GM12878 (cell line): ENCODE results near the gene CALN1. TPM values are rescaled to one million over a fixed set of nuclear protein-coding genes. Genes with fewer than 3 reads are reported as not detected.

Source experiments
- ATAC-seq: fragments of 200-7000 bp; cut with Tn5 transposase; 3 replicates; pipeline ENCODE4 v1.9.1; 2020; ENCODE audit warnings: mild to moderate bottlenecking, moderate library complexity
- BruUV-seq: library from RNA; stranded (reverse); fragments of 400-500 nt; replicated peaks from 2 replicates; lab custom pipeline; 2021; lab: Mats Ljungman, UMichigan
- CTCF ChIA-PET: fragments of 300-600 bp; sonication (Branson Sonifier 250); formaldehyde crosslinking; extraction: SDS; loops from one replicate; lab custom pipeline; 2021; ENCODE audit warnings: inconsistent platforms; lab: Yijun Ruan, JAX
- POLR2A ChIA-PET: fragments of 350-600 bp; formaldehyde crosslinking; extraction: SDS; loops from one replicate; lab custom pipeline; 2021; ENCODE audit warnings: inconsistent platforms; lab: Charles Lee
- RAD21 ChIA-PET: fragments of 300-600 bp; sonication (Branson Sonifier 250); formaldehyde crosslinking; loops from one replicate; lab custom pipeline; 2023; ENCODE audit warnings: antibody characterized with exemption; ENCODE audit not compliant: unreplicated experiment; lab: Charles Lee
- SMC1A ChIA-PET: fragments of 300-600 bp; sonication (Branson Sonifier 250); formaldehyde crosslinking; loops from one replicate; lab custom pipeline; 2023; ENCODE audit not compliant: unreplicated experiment, uncharacterized antibody; lab: Charles Lee
- DNase-seq: peaks from one replicate; pipeline ENCODE4 v3.0.0-alpha.2; 2011; ENCODE audit warnings: low read depth, low spot score
- FAIRE-seq: peaks from 3 replicates; lab custom pipeline; 2011; peaks lifted over from hg19 to GRCh38; lab: Jason Lieb, UNC
- H2AFZ ChIP-seq: 2 replicates; pipeline ENCODE4 v1.6.0; 2011; ENCODE audit warnings: low read depth, low read length, control low read depth; ENCODE audit not compliant: control insufficient read depth
- H3K27ac ChIP-seq: 2 replicates; pipeline ENCODE4 v1.5.1; 2011; ENCODE audit warnings: control low read depth; ENCODE audit not compliant: control insufficient read depth, insufficient read depth
- H3K27me3 ChIP-seq, 2 experiments: replicated peaks in 1 of 2; 2 replicates each; pipeline versions ENCODE4 v1.6.0 to v1.6.1; 2011; ENCODE audit warnings: low read length in 1 of 2; ENCODE audit not compliant: control insufficient read depth in 2 of 2, insufficient read depth in 2 of 2
- H3K36me3 ChIP-seq, 2 experiments: 2 replicates each; pipeline ENCODE4 v1.5.1; 2011; ENCODE audit warnings: low read length in 1 of 2; ENCODE audit not compliant: control insufficient read depth in 2 of 2, insufficient read depth in 2 of 2
- H3K4me1 ChIP-seq: 2 replicates; pipeline ENCODE4 v1.6.1; 2011; ENCODE audit warnings: mild to moderate bottlenecking, low read length, moderate library complexity, mixed read lengths; ENCODE audit not compliant: control insufficient read depth, insufficient read depth
- H3K4me2 ChIP-seq: 2 replicates; pipeline ENCODE4 v1.6.0; 2011; ENCODE audit warnings: control low read depth; ENCODE audit not compliant: control insufficient read depth, insufficient read depth
- H3K4me3 ChIP-seq: fragments of 200-600 bp; sonication (generic); 2 replicates; pipeline ENCODE4 v1.5.1; 2016
- H3K79me2 ChIP-seq: 2 replicates; pipeline ENCODE4 v1.6.0; 2011; ENCODE audit warnings: low read length; ENCODE audit not compliant: control insufficient read depth, insufficient read depth
- H3K9ac ChIP-seq: 2 replicates; pipeline ENCODE4 v1.8.0; 2011; ENCODE audit warnings: low read length, control low read depth, mixed read lengths; ENCODE audit not compliant: control insufficient read depth, insufficient read depth
- H3K9me3 ChIP-seq: replicated peaks from 3 replicates; pipeline ENCODE4 v1.5.1; 2011; ENCODE audit warnings: mild to moderate bottlenecking, low read length; ENCODE audit not compliant: control insufficient read depth, insufficient read depth
- H4K20me1 ChIP-seq: 2 replicates; pipeline ENCODE4 v1.6.0; 2011; ENCODE audit not compliant: control insufficient read depth, insufficient read depth
- BCL11A ChIP-seq: IDR thresholded peaks from 2 replicates; pipeline ENCODE4 v1.6.1; 2011; ENCODE audit warnings: low read depth, low read length
- ETV6 ChIP-seq, 2 experiments: fragments of 450-650 bp in 1 of 2; IDR thresholded peaks in 1 of 2; conservative IDR thresholded peaks in 1 of 2; 2 replicates each; pipeline ENCODE4 v1.6.1; 2014; ENCODE audit warnings: antibody characterized with exemption in 1 of 2, borderline replicate concordance in 1 of 2, low read depth in 1 of 2, mild to moderate bottlenecking in 1 of 2, moderate library complexity in 1 of 2
- MTA3 ChIP-seq: IDR thresholded peaks from 2 replicates; pipeline ENCODE4 v1.6.1; 2012; ENCODE audit warnings: low read length, inconsistent platforms, borderline replicate concordance
- RELA ChIP-seq: fragments of 450-650 bp; IDR thresholded peaks from 2 replicates; pipeline ENCODE4 v1.8.0; 2014; ENCODE audit warnings: borderline replicate concordance; ENCODE audit not compliant: partially characterized antibody
- SMC3 ChIP-seq: IDR thresholded peaks from 2 replicates; pipeline ENCODE4 v1.6.1; 2011; ENCODE audit warnings: low read length, improper control_type of control experiment, borderline replicate concordance
- SPI1 ChIP-seq: IDR thresholded peaks from 2 replicates; pipeline ENCODE4 v1.6.1; 2011; ENCODE audit warnings: low read depth, mild to moderate bottlenecking, low read length, moderate library complexity, borderline replicate concordance; ENCODE audit not compliant: insufficient read depth
- TAF1 ChIP-seq: IDR thresholded peaks from 2 replicates; pipeline ENCODE4 v1.6.1; 2011; ENCODE audit warnings: mild to moderate bottlenecking, low read depth, low read length, borderline replicate concordance
- YBX1 ChIP-seq: fragments of 450-650 bp; IDR thresholded peaks from 2 replicates; pipeline ENCODE4 v1.6.1; 2016; ENCODE audit warnings: antibody characterized with exemption
- ZNF217 ChIP-seq: fragments of 450-650 bp; IDR thresholded peaks from 2 replicates; pipeline ENCODE4 v1.6.1; 2017; ENCODE audit warnings: antibody characterized with exemption, mild to moderate bottlenecking
- ZZZ3 ChIP-seq: IDR thresholded peaks from 2 replicates; pipeline ENCODE4 v1.6.1; 2011; ENCODE audit warnings: low read depth; ENCODE audit not compliant: control insufficient read depth, insufficient read length
- WGBS: methylation state at CpG from one replicate; pipeline ENCODE4 v1.1.6; 2016; ENCODE audit warnings: low lambda C conversion rate; ENCODE audit not compliant: insufficient replicate concordance, insufficient coverage; ENCODE audit errors: missing lambda C conversion rate; 5-methylcytosine and 5-hydroxymethylcytosine counted together
- in situ Hi-C: fragments of 300-500 bp; cut with MboI; formaldehyde crosslinking; loops from 9 replicates; pipeline ENCODE4 v1.14.3; 2018; ENCODE audit warnings: mixed read lengths
- intact Hi-C: fragments of 100-400 bp; cut with micrococcal nuclease; formaldehyde crosslinking; loops from one replicate; pipeline ENCODE4 v1.14.2; 2022; ENCODE audit not compliant: unreplicated experiment
- polyA plus RNA-seq, 11 experiments: library from polyadenylated mRNA; depleted of rRNA in 4 of 11; unstranded in 6 of 11; stranded (reverse) in 5 of 11; fragments of >200 nt; fragmentation: Nextera tagmentation in 4 of 11; fragmentation: Illumina TruSeq in 1 of 11; extraction: Ambion mirVana in 4 of 11; extraction: Trizol in 1 of 11; gene quantifications; 1 replicate in 1 of 11; 2 replicates in 10 of 11; pipeline versions ENCODE4 v1.2.1 to v1.2.3, GENCODE V29; 2011 to 2016; ENCODE audit warnings: inconsistent platforms in 2 of 11, missing spikeins in 2 of 11, low read depth in 1 of 11
- total RNA-seq, 4 experiments: library from RNA; depleted of rRNA in 3 of 4; stranded (reverse); fragments of >200 nt in 3 of 4; fragmentation: Illumina TruSeq in 1 of 4; extraction: Trizol in 1 of 4; gene quantifications; 2 replicates each; pipeline versions ENCODE4 v1.2.1 to v1.2.3, GENCODE V29; 2013 to 2021
- TF ChIP-seq, protein P1 (sequence below): fragments of 450-650 bp; IDR thresholded peaks from 2 replicates; pipeline ENCODE4 v1.6.1; 2014; ENCODE audit warnings: mild to moderate bottlenecking
- TF ChIP-seq, protein P2 (sequence below): fragments of 450-650 bp; IDR thresholded peaks from 2 replicates; pipeline ENCODE4 v1.6.1; 2017; ENCODE audit warnings: antibody characterized with exemption, mild to moderate bottlenecking, moderate library complexity
- TF ChIP-seq, protein P3 (sequence below): IDR thresholded peaks from 2 replicates; pipeline ENCODE4 v1.6.1; 2011; ENCODE audit warnings: borderline replicate concordance, low read depth, mild to moderate bottlenecking, moderate library complexity, mixed read lengths, low read length; ENCODE audit not compliant: insufficient read depth; ENCODE audit errors: extremely low read length

The CALN1 gene
- total and polyA plus RNA-seq, 10 of the 15 experiments (the other 5 are each of a cell fraction or from before 2014, with no cell fraction given): 0.48 to 15.3 (median 1.6) TPM

DNA sequence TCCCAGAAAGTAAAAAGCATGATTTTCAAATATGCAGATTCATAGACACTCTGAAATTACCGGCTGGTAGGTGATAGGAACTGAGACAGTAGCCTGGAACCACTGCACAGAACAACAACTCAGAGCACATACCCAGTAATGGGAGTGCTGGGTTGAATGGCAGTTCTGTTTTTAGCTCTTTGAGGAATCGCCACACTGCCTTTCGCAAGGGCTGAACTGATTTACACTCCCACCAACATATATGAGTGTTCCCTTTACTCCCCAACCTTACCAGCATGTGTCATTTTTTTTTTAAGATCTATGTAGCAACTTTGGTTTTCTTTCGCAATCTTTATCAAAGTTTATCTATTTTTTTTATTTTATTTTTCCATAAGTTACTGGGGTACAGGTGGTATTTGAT lies 358.8 kb downstream of the CALN1 start:
- intact Hi-C loops: no loop called here
- RAD21 ChIA-PET: no interaction called here

More for the DNA sequence above, 358.8 kb downstream of the CALN1 start:
- 52% methylated on average over 4 of the region's 4 CpGs for WGBS
- no peak overlapping the region for H3K9ac ChIP-seq
- BruUV-seq: no TSS peak
- DNase-seq: no peak
- ChIA-PET SMC1A (no interaction called here), CTCF (interaction anchor here (0.6 kb wide), 1 partner anchor 849 kb away, joined by 3 read pairs; no protein-coding TSS in a partner anchor), POLR2A (no interaction called here)
- no peak for ATAC-seq
- FAIRE-seq: no peak
- no peaks in the 10 kb centered on the region; the same call in 2 of the 3 replicates for H3K9me3 ChIP-seq
- TF ChIP-seq MTA3: no peak
- TF ChIP-seq, protein P1, sequence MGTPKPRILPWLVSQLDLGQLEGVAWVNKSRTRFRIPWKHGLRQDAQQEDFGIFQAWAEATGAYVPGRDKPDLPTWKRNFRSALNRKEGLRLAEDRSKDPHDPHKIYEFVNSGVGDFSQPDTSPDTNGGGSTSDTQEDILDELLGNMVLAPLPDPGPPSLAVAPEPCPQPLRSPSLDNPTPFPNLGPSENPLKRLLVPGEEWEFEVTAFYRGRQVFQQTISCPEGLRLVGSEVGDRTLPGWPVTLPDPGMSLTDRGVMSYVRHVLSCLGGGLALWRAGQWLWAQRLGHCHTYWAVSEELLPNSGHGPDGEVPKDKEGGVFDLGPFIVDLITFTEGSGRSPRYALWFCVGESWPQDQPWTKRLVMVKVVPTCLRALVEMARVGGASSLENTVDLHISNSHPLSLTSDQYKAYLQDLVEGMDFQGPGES: no peak
- no peak for TF ChIP-seq BCL11A
- no peak for TF ChIP-seq SPI1
- no peak for TF ChIP-seq ETV6 (conservative IDR thresholded peaks at IDR 0.05 in 1 of 2, IDR thresholded peaks at IDR 0.05 in 1 of 2; ENCODE audit: borderline replicate concordance in 1 of 2, low read depth in 1 of 2)
- TF ChIP-seq SMC3: no peak
- no peak for TF ChIP-seq YBX1
- TF ChIP-seq ZNF217: no peak
- TF ChIP-seq, protein P2, sequence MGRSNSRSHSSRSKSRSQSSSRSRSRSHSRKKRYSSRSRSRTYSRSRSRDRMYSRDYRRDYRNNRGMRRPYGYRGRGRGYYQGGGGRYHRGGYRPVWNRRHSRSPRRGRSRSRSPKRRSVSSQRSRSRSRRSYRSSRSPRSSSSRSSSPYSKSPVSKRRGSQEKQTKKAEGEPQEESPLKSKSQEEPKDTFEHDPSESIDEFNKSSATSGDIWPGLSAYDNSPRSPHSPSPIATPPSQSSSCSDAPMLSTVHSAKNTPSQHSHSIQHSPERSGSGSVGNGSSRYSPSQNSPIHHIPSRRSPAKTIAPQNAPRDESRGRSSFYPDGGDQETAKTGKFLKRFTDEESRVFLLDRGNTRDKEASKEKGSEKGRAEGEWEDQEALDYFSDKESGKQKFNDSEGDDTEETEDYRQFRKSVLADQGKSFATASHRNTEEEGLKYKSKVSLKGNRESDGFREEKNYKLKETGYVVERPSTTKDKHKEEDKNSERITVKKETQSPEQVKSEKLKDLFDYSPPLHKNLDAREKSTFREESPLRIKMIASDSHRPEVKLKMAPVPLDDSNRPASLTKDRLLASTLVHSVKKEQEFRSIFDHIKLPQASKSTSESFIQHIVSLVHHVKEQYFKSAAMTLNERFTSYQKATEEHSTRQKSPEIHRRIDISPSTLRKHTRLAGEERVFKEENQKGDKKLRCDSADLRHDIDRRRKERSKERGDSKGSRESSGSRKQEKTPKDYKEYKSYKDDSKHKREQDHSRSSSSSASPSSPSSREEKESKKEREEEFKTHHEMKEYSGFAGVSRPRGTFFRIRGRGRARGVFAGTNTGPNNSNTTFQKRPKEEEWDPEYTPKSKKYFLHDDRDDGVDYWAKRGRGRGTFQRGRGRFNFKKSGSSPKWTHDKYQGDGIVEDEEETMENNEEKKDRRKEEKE: no peak
- TF ChIP-seq RELA: no peak
- no peak for TF ChIP-seq TAF1
- no peak for TF ChIP-seq ZZZ3
- TF ChIP-seq, protein P3, sequence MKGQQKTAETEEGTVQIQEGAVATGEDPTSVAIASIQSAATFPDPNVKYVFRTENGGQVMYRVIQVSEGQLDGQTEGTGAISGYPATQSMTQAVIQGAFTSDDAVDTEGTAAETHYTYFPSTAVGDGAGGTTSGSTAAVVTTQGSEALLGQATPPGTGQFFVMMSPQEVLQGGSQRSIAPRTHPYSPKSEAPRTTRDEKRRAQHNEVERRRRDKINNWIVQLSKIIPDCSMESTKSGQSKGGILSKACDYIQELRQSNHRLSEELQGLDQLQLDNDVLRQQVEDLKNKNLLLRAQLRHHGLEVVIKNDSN: no peak
- H3K4me3 ChIP-seq: no peak overlapping the region
- H3K4me1 ChIP-seq: no peaks in the 10 kb centered on the region
- no peaks in the 10 kb centered on the region for H4K20me1 ChIP-seq
- H3K36me3 ChIP-seq: no peaks in the 10 kb centered on the region
- H3K27ac ChIP-seq: no peak overlapping the region
- H3K4me2 ChIP-seq: no peak overlapping the region
- no peaks in the 10 kb centered on the region for H3K79me2 ChIP-seq
- in situ Hi-C loops: no loop called here
- H2AFZ ChIP-seq: no peak overlapping the region
- H3K27me3 ChIP-seq: no peaks in the 10 kb centered on the region
